ENCODE results near the gene CTCFL. TPM values are rescaled to one million over a fixed set of nuclear protein-coding genes. Genes with fewer than 3 reads are reported as not detected.

Gene CTCFL
- total RNA-seq, 1 experiment from 2014 or later, result not detected

DNA sequence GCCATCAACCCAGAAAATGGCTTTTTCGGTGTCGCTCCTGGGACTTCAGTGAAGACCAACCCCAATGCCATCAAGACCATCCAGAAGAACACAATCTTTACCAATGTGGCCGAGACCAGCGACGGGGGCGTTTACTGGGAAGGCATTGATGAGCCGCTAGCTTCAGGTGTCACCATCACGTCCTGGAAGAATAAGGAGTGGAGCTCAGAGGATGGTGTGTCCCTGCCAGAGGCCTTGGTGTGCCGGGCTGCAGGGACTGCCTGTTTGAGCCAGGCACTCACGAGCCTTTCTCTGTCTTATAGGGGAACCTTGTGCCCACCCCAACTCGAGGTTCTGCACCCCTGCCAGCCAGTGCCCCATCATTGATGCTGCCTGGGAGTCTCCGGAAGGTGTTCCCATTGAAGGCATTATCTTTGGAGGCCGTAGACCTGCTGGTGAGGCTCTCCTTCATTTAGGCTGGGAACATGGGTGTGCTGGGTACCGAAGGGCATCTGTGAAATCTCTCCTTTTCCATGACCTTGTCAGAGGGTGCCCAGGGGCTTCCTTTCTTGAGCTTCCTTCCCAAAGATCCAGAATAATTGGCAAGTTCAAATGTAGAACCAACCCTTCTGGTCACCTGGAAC is 39.4 kb upstream of the CTCFL start:
- no peak overlapping the region for H3K4me3 ChIP-seq
- H3K4me2 ChIP-seq, result no peak overlapping the region
- no peak for TF ChIP-seq EZH2 (IDR thresholded peaks at IDR 0.05; ENCODE audit: low read depth)
- TF ChIP-seq, protein P1, sequence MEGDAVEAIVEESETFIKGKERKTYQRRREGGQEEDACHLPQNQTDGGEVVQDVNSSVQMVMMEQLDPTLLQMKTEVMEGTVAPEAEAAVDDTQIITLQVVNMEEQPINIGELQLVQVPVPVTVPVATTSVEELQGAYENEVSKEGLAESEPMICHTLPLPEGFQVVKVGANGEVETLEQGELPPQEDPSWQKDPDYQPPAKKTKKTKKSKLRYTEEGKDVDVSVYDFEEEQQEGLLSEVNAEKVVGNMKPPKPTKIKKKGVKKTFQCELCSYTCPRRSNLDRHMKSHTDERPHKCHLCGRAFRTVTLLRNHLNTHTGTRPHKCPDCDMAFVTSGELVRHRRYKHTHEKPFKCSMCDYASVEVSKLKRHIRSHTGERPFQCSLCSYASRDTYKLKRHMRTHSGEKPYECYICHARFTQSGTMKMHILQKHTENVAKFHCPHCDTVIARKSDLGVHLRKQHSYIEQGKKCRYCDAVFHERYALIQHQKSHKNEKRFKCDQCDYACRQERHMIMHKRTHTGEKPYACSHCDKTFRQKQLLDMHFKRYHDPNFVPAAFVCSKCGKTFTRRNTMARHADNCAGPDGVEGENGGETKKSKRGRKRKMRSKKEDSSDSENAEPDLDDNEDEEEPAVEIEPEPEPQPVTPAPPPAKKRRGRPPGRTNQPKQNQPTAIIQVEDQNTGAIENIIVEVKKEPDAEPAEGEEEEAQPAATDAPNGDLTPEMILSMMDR (conservative IDR thresholded peaks at IDR 0.05), result no peak
- no peaks in the 10 kb centered on the region for H3F3A ChIP-seq (ENCODE audit: insufficient read depth, low read depth)
- H3K79me2 ChIP-seq (ENCODE audit: low read depth), result no peaks in the 10 kb centered on the region
- H3K9me2 ChIP-seq (ENCODE audit: insufficient read depth), result no peaks in the 10 kb centered on the region
- no peaks in the 10 kb centered on the region for H3K9me3 ChIP-seq (ENCODE audit: insufficient read depth, low read depth)
- ChIA-PET CTCF (no interaction called here), POLR2A (ENCODE audit: unreplicated experiment) (no interaction called here)
- H3K4me1 ChIP-seq (replicated peaks; ENCODE audit: insufficient read depth), result no peaks in the 10 kb centered on the region
- no peak overlapping the region for H3K27ac ChIP-seq
- BruUV-seq (replicated peaks), result no TSS peak
- intact Hi-C loops (cut with micrococcal nuclease; ENCODE audit: unreplicated experiment), result no loop called here
- H4K20me1 ChIP-seq (ENCODE audit: insufficient read depth), result no peaks in the 10 kb centered on the region
- peaks cover 100% of the 10 kb centered on the region for H3K27me3 ChIP-seq (ENCODE audit: insufficient read depth, low read depth)
- H2AFZ ChIP-seq, result no peak overlapping the region
- no peak for DNase-seq
- H3K36me3 ChIP-seq (ENCODE audit: low read depth), result no peaks in the 10 kb centered on the region

DNA sequence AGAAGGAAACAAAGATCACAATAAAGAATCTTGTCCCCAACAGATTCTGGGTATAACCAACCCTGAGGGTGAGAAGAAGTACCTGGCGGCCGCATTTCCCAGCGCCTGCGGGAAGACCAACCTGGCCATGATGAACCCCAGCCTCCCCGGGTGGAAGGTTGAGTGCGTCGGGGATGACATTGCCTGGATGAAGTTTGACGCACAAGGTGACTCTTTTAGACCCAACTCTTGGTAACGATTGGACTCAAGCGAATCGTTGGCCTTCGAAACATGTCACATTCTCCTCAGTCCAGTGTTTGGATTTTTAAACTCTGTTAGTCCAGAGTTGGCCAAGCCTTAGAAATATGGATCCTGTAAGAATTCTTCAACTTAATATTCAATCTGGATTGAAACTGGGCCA is 38.6 kb upstream of the CTCFL start:
- Histone ChIP-seq H3K27ac (no peak overlapping the region), H3F3A (ENCODE audit: insufficient read depth, low read depth) (no peaks in the 10 kb centered on the region), H3K9me2 (ENCODE audit: insufficient read depth) (no peaks in the 10 kb centered on the region), H3K79me2 (ENCODE audit: low read depth) (no peaks in the 10 kb centered on the region), H3K4me2 (no peak overlapping the region), H3K4me1 (replicated peaks; ENCODE audit: insufficient read depth) (no peaks in the 10 kb centered on the region), H3K9me3 (ENCODE audit: insufficient read depth, low read depth) (no peaks in the 10 kb centered on the region), H4K20me1 (ENCODE audit: insufficient read depth) (no peaks in the 10 kb centered on the region), H2AFZ (no peak overlapping the region), H3K27me3 (ENCODE audit: insufficient read depth, low read depth) (peaks cover 100% of the 10 kb centered on the region), H3K36me3 (ENCODE audit: low read depth) (no peaks in the 10 kb centered on the region), H3K4me3 (no peak overlapping the region)
- CTCF ChIA-PET, result no interaction called here
- intact Hi-C loops (cut with micrococcal nuclease; ENCODE audit: unreplicated experiment), result no loop called here
- POLR2A ChIA-PET (ENCODE audit: unreplicated experiment), result no interaction called here
- no TSS peak for BruUV-seq (replicated peaks)
- DNase-seq, result no peak
- TF ChIP-seq, protein P1 (conservative IDR thresholded peaks at IDR 0.05), result no peak
- no peak for TF ChIP-seq EZH2 (IDR thresholded peaks at IDR 0.05; ENCODE audit: low read depth)

DNA sequence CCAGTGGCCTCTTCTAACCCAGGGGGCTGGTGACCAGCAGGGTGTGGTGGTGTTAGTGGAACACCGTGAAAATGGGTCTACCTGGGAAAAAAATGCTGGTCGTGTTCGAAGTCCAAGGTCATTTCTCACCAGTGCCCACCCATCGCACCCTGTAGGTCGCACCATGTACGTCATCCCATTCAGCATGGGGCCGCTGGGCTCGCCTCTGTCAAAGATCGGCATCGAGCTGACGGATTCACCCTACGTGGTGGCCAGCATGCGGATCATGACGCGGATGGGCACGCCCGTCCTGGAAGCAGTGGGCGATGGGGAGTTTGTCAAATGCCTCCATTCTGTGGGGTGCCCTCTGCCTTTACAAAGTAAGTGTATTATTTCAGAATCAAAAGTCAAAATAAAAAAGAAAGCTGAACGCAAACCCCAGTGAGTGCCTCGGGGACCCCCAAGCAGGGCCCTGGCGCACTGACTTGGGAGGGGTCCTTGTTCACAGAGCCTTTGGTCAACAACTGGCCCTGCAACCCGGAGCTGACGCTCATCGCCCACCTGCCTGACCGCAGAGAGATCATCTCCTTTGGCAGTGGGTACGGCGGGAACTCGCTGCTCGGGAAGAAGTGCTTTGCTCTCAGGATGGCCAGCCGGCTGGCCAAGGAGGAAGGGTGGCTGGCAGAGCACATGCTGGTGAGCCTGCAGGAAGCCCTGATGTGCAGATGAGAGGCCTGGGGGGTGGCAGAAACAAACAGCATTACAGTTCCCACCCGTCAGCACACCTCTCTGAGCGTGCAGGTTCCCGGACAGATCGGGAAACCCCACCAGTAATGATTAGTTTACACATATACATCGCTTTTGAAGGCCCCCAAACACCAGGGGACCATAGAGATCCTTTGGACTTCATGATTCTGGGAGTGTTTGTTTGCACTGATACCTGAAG is 37.9 kb upstream of the CTCFL start:
- BruUV-seq (replicated peaks), result no TSS peak

More for the DNA sequence above, 37.9 kb upstream of the CTCFL start:
- Histone ChIP-seq H4K20me1 (ENCODE audit: insufficient read depth) (no peaks in the 10 kb centered on the region), H3K9me2 (ENCODE audit: insufficient read depth) (no peaks in the 10 kb centered on the region), H3K27ac (no peak overlapping the region), H3K4me3 (no peak overlapping the region), H3K4me1 (replicated peaks; ENCODE audit: insufficient read depth) (no peaks in the 10 kb centered on the region), H2AFZ (no peak overlapping the region), H3K36me3 (ENCODE audit: low read depth) (no peaks in the 10 kb centered on the region), H3K9me3 (ENCODE audit: insufficient read depth, low read depth) (no peaks in the 10 kb centered on the region), H3K79me2 (ENCODE audit: low read depth) (no peaks in the 10 kb centered on the region), H3F3A (ENCODE audit: insufficient read depth, low read depth) (no peaks in the 10 kb centered on the region), H3K27me3 (ENCODE audit: insufficient read depth, low read depth) (peaks cover 100% of the 10 kb centered on the region), H3K4me2 (no peak overlapping the region)
- intact Hi-C loops (cut with micrococcal nuclease; ENCODE audit: unreplicated experiment), result no loop called here
- no peak for TF ChIP-seq EZH2 (IDR thresholded peaks at IDR 0.05; ENCODE audit: low read depth)
- TF ChIP-seq, protein P1 (conservative IDR thresholded peaks at IDR 0.05), result no peak
- POLR2A ChIA-PET (ENCODE audit: unreplicated experiment), result no interaction called here
- DNase-seq, result no peak
- CTCF ChIA-PET, result no interaction called here
